ENCODE measurements around the gene TKTL1.
"Not testable (repeated sequence)": the region's sequence is repeated elsewhere in the genome, so short reads cannot be mapped to it uniquely, and the experiment has no call there.

GRCh38 chrX:154257282-154257681 lies 38.3 kb upstream of the TKTL1 start, which contains the start of gene OPN1MW3:
- TF ChIP-seq CTCF, POLR2A (IDR thresholded peaks at IDR 0.05): not testable (repeated sequence)

Data from heart left ventricle (tissue), 13 donors.